Measurements from ENCODE around the gene HBE1. TPM values are rescaled to one million over a fixed set of nuclear protein-coding genes. Genes with fewer than 3 reads are reported as not detected.

HBE1 gene
- total and polyA plus RNA-seq, 9 of the 15 experiments (the other 6 are each of a cell fraction or from before 2014, with no cell fraction given): 612 to 10,250 (median 2,181) TPM

DNA sequence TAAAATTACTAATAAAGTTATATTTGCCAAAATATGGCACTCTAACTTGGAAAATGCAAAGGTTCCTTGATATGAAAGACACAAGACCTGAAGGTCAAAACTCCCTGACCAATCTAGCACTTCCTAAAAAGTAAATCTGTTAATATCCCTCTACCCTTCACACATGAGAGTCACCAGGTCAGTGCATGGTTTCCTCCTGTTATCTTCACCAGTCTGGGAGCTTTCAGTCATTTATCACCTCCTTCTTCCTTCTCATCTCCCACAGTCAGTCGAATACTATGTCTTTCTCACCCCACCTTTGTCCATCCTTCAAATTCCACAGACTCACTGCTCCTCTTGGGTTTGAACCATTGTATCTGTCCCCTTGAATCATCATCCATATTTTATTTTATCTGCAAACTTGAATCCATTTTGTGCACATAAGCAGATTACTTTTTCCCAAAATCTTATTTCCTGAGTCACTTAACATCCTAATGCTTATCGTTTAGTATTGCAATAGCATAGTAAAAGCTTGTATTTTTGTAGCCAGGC is 2.6 kb downstream of the HBE1 start (continued):
- TF ChIP-seq, protein P1, sequence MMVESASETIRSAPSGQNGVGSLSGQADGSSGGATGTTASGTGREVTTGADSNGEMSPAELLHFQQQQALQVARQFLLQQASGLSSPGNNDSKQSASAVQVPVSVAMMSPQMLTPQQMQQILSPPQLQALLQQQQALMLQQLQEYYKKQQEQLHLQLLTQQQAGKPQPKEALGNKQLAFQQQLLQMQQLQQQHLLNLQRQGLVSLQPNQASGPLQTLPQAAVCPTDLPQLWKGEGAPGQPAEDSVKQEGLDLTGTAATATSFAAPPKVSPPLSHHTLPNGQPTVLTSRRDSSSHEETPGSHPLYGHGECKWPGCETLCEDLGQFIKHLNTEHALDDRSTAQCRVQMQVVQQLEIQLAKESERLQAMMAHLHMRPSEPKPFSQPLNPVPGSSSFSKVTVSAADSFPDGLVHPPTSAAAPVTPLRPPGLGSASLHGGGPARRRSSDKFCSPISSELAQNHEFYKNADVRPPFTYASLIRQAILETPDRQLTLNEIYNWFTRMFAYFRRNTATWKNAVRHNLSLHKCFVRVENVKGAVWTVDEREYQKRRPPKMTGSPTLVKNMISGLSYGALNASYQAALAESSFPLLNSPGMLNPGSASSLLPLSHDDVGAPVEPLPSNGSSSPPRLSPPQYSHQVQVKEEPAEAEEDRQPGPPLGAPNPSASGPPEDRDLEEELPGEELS (CRISPR knock-in tag; IDR thresholded peaks at IDR 0.05; ENCODE audit: borderline replicate concordance): no peak
- no peak for TF ChIP-seq PTBP1 (IDR thresholded peaks at IDR 0.05; ENCODE audit: low read depth, low read length)
- TF ChIP-seq SIN3A (IDR thresholded peaks at IDR 0.05; ENCODE audit: borderline replicate concordance in 2 of 2, control insufficient read depth in 1 of 2, low read depth in 2 of 2, low read length in 2 of 2): no peak
- no peak for TF ChIP-seq EZH2 (IDR thresholded peaks at IDR 0.05; ENCODE audit: borderline replicate concordance, low read depth, low read length)
- TF ChIP-seq TEAD1 (CRISPR knock-in tag; IDR thresholded peaks at IDR 0.05): no peak
- TF ChIP-seq HLTF (IDR thresholded peaks at IDR 0.05): 0 out of 2 replicates have a peak, but pooled peaks have one; percentile 28
- TF ChIP-seq DIDO1 (tag; IDR thresholded peaks at IDR 0.05; ENCODE audit: low read depth): no peak
- TF ChIP-seq, protein P2, sequence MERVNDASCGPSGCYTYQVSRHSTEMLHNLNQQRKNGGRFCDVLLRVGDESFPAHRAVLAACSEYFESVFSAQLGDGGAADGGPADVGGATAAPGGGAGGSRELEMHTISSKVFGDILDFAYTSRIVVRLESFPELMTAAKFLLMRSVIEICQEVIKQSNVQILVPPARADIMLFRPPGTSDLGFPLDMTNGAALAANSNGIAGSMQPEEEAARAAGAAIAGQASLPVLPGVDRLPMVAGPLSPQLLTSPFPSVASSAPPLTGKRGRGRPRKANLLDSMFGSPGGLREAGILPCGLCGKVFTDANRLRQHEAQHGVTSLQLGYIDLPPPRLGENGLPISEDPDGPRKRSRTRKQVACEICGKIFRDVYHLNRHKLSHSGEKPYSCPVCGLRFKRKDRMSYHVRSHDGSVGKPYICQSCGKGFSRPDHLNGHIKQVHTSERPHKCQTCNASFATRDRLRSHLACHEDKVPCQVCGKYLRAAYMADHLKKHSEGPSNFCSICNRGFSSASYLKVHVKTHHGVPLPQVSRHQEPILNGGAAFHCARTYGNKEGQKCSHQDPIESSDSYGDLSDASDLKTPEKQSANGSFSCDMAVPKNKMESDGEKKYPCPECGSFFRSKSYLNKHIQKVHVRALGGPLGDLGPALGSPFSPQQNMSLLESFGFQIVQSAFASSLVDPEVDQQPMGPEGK (CRISPR knock-in tag; IDR thresholded peaks at IDR 0.05; ENCODE audit: borderline replicate concordance): no peak
- TF ChIP-seq U2AF1 (optimal IDR thresholded peaks at IDR 0.05; ENCODE audit: low read depth, low read length): no peak
- TF ChIP-seq ZNF77 (CRISPR knock-in tag; IDR thresholded peaks at IDR 0.05): peak; percentile 16; the same call in 1 of the 2 replicates
- TF ChIP-seq MAFF (IDR thresholded peaks at IDR 0.05; ENCODE audit: low read length): no peak
- TF ChIP-seq, protein P3, sequence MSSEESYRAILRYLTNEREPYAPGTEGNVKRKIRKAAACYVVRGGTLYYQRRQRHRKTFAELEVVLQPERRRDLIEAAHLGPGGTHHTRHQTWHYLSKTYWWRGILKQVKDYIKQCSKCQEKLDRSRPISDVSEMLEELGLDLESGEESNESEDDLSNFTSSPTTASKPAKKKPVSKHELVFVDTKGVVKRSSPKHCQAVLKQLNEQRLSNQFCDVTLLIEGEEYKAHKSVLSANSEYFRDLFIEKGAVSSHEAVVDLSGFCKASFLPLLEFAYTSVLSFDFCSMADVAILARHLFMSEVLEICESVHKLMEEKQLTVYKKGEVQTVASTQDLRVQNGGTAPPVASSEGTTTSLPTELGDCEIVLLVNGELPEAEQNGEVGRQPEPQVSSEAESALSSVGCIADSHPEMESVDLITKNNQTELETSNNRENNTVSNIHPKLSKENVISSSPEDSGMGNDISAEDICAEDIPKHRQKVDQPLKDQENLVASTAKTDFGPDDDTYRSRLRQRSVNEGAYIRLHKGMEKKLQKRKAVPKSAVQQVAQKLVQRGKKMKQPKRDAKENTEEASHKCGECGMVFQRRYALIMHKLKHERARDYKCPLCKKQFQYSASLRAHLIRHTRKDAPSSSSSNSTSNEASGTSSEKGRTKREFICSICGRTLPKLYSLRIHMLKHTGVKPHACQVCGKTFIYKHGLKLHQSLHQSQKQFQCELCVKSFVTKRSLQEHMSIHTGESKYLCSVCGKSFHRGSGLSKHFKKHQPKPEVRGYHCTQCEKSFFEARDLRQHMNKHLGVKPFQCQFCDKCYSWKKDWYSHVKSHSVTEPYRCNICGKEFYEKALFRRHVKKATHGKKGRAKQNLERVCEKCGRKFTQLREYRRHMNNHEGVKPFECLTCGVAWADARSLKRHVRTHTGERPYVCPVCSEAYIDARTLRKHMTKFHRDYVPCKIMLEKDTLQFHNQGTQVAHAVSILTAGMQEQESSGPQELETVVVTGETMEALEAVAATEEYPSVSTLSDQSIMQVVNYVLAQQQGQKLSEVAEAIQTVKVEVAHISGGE (CRISPR knock-in tag; IDR thresholded peaks at IDR 0.05): no peak
- TF ChIP-seq, protein P4, sequence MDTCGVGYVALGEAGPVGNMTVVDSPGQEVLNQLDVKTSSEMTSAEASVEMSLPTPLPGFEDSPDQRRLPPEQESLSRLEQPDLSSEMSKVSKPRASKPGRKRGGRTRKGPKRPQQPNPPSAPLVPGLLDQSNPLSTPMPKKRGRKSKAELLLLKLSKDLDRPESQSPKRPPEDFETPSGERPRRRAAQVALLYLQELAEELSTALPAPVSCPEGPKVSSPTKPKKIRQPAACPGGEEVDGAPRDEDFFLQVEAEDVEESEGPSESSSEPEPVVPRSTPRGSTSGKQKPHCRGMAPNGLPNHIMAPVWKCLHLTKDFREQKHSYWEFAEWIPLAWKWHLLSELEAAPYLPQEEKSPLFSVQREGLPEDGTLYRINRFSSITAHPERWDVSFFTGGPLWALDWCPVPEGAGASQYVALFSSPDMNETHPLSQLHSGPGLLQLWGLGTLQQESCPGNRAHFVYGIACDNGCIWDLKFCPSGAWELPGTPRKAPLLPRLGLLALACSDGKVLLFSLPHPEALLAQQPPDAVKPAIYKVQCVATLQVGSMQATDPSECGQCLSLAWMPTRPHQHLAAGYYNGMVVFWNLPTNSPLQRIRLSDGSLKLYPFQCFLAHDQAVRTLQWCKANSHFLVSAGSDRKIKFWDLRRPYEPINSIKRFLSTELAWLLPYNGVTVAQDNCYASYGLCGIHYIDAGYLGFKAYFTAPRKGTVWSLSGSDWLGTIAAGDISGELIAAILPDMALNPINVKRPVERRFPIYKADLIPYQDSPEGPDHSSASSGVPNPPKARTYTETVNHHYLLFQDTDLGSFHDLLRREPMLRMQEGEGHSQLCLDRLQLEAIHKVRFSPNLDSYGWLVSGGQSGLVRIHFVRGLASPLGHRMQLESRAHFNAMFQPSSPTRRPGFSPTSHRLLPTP (IDR thresholded peaks at IDR 0.05; ENCODE audit: borderline replicate concordance, extremely low read depth, insufficient read length): no peak
- TF ChIP-seq, protein P5, sequence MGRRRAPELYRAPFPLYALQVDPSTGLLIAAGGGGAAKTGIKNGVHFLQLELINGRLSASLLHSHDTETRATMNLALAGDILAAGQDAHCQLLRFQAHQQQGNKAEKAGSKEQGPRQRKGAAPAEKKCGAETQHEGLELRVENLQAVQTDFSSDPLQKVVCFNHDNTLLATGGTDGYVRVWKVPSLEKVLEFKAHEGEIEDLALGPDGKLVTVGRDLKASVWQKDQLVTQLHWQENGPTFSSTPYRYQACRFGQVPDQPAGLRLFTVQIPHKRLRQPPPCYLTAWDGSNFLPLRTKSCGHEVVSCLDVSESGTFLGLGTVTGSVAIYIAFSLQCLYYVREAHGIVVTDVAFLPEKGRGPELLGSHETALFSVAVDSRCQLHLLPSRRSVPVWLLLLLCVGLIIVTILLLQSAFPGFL (CRISPR knock-in tag; IDR thresholded peaks at IDR 0.05): no peak
- no peak for TF ChIP-seq CXXC5 (CRISPR knock-in tag; IDR thresholded peaks at IDR 0.05)

Measured in K562 (cell line).